ENCODE measurements around the gene DNAJA2. TPM values are rescaled to one million over a fixed set of nuclear protein-coding genes. Genes with fewer than 3 reads are reported as not detected.

The DNAJA2 gene
- 54.4 and 57.1 TPM in 2 replicates for total RNA-seq

- DNase-seq (peak; percentile 94), ATAC-seq (ENCODE audit: low read depth) (peak; percentile 93)
- peaks cover 44% of the 10 kb centered on the region for H3K4me1 Mint-ChIP-seq
- peak within 1 kb of the TSS; percentile 98 for H3K27ac Mint-ChIP-seq
- TF ChIP-seq, protein P1, sequence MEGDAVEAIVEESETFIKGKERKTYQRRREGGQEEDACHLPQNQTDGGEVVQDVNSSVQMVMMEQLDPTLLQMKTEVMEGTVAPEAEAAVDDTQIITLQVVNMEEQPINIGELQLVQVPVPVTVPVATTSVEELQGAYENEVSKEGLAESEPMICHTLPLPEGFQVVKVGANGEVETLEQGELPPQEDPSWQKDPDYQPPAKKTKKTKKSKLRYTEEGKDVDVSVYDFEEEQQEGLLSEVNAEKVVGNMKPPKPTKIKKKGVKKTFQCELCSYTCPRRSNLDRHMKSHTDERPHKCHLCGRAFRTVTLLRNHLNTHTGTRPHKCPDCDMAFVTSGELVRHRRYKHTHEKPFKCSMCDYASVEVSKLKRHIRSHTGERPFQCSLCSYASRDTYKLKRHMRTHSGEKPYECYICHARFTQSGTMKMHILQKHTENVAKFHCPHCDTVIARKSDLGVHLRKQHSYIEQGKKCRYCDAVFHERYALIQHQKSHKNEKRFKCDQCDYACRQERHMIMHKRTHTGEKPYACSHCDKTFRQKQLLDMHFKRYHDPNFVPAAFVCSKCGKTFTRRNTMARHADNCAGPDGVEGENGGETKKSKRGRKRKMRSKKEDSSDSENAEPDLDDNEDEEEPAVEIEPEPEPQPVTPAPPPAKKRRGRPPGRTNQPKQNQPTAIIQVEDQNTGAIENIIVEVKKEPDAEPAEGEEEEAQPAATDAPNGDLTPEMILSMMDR (IDR thresholded peaks at IDR 0.05): no peak
- intact Hi-C loops (cut with micrococcal nuclease): loop anchor here (1.0 to 2.0 kb wide), 10 partner anchors 41 to 1393 kb away; partner anchors contain the start of genes GPT2, ITFG1, NETO2 and ORC6
- H3K27me3 Mint-ChIP-seq: no peaks in the 10 kb centered on the region
- H3K9me3 Mint-ChIP-seq: no peaks in the 10 kb centered on the region
- H3K4me3 Mint-ChIP-seq: peak within 1 kb of the TSS; percentile 95
- ChIA-PET CTCF (interaction anchor here (1.3 to 2.1 kb wide), 3 partner anchors 45 to 169 kb away, joined by 5 to 9 read pairs (median 8); no protein-coding TSS in a partner anchor), POLR2A (interaction anchor here (0.7 to 4.0 kb wide), 21 partner anchors 11 to 626 kb away, joined by 3 to 18 read pairs (median 4); partner anchors contain the start of genes GPT2, ITFG1, NETO2 and PHKB)
- H3K36me3 Mint-ChIP-seq (ENCODE audit: low read depth): peaks cover 38% of the 10 kb centered on the region
Measured at GRCh38 chr16:46973207-46973995, at the start of gene DNAJA2. TSS of gene DNAJA2 (minus strand) at chr16:46973674. CDS start at chr16:46973572, 102 bp downstream.

DNA sequence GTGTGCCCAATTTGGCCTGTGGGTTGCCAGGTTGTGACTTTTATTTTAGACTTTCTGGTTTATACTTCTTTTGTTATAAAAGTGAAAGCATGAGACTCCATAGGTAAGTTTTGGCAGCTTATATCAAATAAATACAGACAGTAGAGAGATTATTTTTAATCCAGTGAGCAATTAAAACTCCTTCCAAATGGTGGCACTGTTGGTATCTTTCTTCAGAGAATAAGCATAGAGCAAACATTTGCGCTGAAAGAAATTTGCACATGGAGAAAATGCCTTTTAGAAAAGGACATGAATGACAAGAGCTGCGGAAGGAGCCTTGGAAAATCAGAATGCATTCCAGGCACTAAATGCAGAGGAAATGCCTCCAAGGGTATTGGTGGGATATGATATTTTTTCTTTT is 46.1 kb upstream of the DNAJA2 start:
- DNase-seq (no peak), ATAC-seq (ENCODE audit: low read depth) (no peak)
- ChIA-PET POLR2A (interaction anchor here (0.6 to 1.0 kb wide), 4 partner anchors 11 to 443 kb away, joined by 3 to 4 read pairs (median 3); no protein-coding TSS in a partner anchor), CTCF (interaction anchor here (1.4 to 3.0 kb wide), 2 partner anchors 18 to 122 kb away, joined by 7 to 19 read pairs; no protein-coding TSS in a partner anchor)
- no peaks in the 10 kb centered on the region for H3K36me3 Mint-ChIP-seq (ENCODE audit: low read depth)
- H3K9me3 Mint-ChIP-seq: no peaks in the 10 kb centered on the region
- H3K4me3 Mint-ChIP-seq: no peak overlapping the region
- intact Hi-C loops (cut with micrococcal nuclease): loop anchor here (2.0 to 5.0 kb wide), 4 partner anchors 232 to 1223 kb away; partner anchors contain the start of genes ITFG1, LONP2, ORC6 and PHKB
- TF ChIP-seq, protein P1 (IDR thresholded peaks at IDR 0.05): no peak
- H3K27me3 Mint-ChIP-seq: no peaks in the 10 kb centered on the region
- H3K27ac Mint-ChIP-seq: no peak overlapping the region
- H3K4me1 Mint-ChIP-seq: peaks cover 32% of the 10 kb centered on the region

DNA sequence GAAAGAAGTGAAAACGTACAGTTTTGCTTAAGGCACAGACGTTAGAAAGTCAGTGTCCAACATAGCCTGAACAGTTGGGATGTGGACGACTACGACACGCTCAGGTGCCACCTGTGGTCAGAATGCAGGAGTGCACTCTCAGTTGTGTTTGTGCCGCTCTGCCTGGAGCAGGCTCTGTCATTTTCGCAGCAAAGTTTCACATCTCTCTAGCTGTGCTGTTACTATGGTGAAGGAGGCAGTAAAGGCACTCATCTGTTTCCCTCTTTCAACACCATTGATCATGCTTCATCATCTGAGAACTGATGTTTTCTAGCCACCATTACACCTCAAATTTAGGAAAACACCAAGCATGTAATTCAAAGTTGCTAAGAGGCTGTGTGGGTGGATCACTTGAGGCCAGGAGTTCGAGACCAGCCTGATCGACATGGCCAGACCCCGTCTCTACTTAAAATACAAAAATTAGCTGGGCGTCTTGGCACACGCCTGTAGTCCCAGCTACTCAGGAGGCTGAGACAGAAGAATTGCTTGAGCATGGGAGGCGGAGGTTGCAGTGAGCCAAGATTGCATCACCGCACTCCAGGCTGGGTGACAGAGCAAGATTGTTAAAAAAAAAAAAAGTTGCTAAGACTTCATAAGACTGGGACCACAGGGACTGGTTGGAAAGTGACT is 44.9 kb upstream of the DNAJA2 start:
- TF ChIP-seq, protein P1 (IDR thresholded peaks at IDR 0.05): no peak
- POLR2A ChIA-PET: interaction anchor here (0.5 to 1.2 kb wide), 5 partner anchors 18 to 98 kb away, joined by 3 read pairs; partner anchors contain the start of gene DNAJA2
- Mint-ChIP-seq H3K27ac (peak overlapping the region; percentile 73), H3K36me3 (ENCODE audit: low read depth) (no peaks in the 10 kb centered on the region), H3K9me3 (no peaks in the 10 kb centered on the region), H3K4me3 (peak overlapping the region; percentile 13), H3K27me3 (no peaks in the 10 kb centered on the region), H3K4me1 (peaks cover 28% of the 10 kb centered on the region)
- peak; percentile 39 for DNase-seq
- CTCF ChIA-PET: interaction anchor here (1.0 to 3.0 kb wide), 5 partner anchors 20 to 164 kb away, joined by 4 to 19 read pairs (median 7); partner anchors contain the start of gene DNAJA2
- ATAC-seq (ENCODE audit: low read depth): peak; percentile 98
- intact Hi-C loops (cut with micrococcal nuclease): loop anchor here (1.0 to 5.0 kb wide), 10 partner anchors 19 to 1224 kb away; partner anchors contain the start of genes DNAJA2, ITFG1, LONP2 and ORC6

DNA sequence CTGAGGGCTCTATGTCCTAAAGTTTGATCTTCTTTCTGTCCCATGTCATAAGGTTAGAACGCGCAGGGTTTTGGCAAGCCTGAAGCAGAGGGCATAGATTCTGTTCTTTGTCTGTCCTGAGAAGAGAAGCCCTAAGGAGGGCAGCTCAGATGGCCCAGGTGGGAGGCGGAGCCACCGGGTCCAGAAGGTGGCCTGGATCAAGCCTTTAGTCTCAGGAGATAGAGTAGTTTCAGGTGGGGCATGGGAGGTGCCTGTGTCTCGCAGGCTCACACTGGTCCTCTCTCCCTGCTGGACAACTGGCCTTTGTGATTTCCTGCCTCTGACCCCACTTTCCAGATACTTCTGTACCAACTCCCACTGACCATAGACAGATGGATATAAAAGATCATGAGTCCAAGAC is 44.2 kb upstream of the DNAJA2 start:
- no peak overlapping the region for H3K4me3 Mint-ChIP-seq
- ATAC-seq (ENCODE audit: low read depth) (no peak), DNase-seq (no peak)
- ChIA-PET POLR2A (interaction anchor here (0.5 to 1.2 kb wide), 3 partner anchors 19 to 97 kb away, joined by 3 read pairs; partner anchors contain the start of gene DNAJA2), CTCF (interaction anchor here (1.0 to 3.0 kb wide), 4 partner anchors 20 to 164 kb away, joined by 4 to 19 read pairs (median 7); partner anchors contain the start of gene DNAJA2)
- H3K27me3 Mint-ChIP-seq: no peaks in the 10 kb centered on the region
- H3K4me1 Mint-ChIP-seq: peaks cover 28% of the 10 kb centered on the region
- H3K36me3 Mint-ChIP-seq (ENCODE audit: low read depth): no peaks in the 10 kb centered on the region
- H3K27ac Mint-ChIP-seq: no peak overlapping the region
- intact Hi-C loops (cut with micrococcal nuclease): loop anchor here (1.0 to 5.0 kb wide), 10 partner anchors 20 to 1225 kb away; partner anchors contain the start of genes DNAJA2, ITFG1, LONP2 and ORC6
- H3K9me3 Mint-ChIP-seq: no peaks in the 10 kb centered on the region
- TF ChIP-seq, protein P1 (IDR thresholded peaks at IDR 0.05): no peak
